IMR-90 (cell line): ENCODE results near the gene TMF1. TPM values are rescaled to one million over a fixed set of nuclear protein-coding genes. Genes with fewer than 3 reads are reported as not detected.

Experiments
- ATAC-seq: fragments of 200-7000 bp; cut with Tn5 transposase; 2 replicates; pipeline ENCODE4 v1.9.1; 2020; ENCODE audit warnings: low read depth, mild to moderate bottlenecking, moderate library complexity
- BruUV-seq: library from RNA; stranded (reverse); fragments of 400-500 nt; replicated peaks from 2 replicates; lab custom pipeline; 2021; lab: Mats Ljungman, UMichigan
- CTCF ChIA-PET: fragments of 300-600 bp; formaldehyde crosslinking; extraction: SDS; loops from one replicate; lab custom pipeline; 2021; ENCODE audit warnings: antibody characterized with exemption; lab: Yijun Ruan, JAX
- POLR2A ChIA-PET: fragments of 300-600 bp; sonication (Branson Sonifier 250); formaldehyde crosslinking; loops from one replicate; lab custom pipeline; 2022; ENCODE audit warnings: antibody characterized with exemption; ENCODE audit not compliant: unreplicated experiment; lab: Charles Lee
- DNase-seq: peaks from one replicate; pipeline ENCODE4 v3.0.0; 2013
- H2AFZ ChIP-seq: replicated peaks from 2 replicates; pipeline ENCODE3; 2013; ENCODE audit warnings: low read length, mild to moderate bottlenecking; ENCODE audit not compliant: poor library complexity
- H2AK5ac ChIP-seq: 2 replicates; pipeline ENCODE4 v1.6.1; 2013; ENCODE audit warnings: low read depth, low read length, inconsistent platforms
- H2AK9ac ChIP-seq: replicated peaks from 2 replicates; pipeline ENCODE3; 2013; ENCODE audit warnings: mild to moderate bottlenecking, low read depth, low read length, moderate library complexity; ENCODE audit not compliant: poor library complexity
- H2BK120ac ChIP-seq: 2 replicates; pipeline ENCODE4 v1.6.1; 2013; ENCODE audit warnings: low read depth, low read length, inconsistent platforms
- H2BK15ac ChIP-seq: 3 replicates; pipeline ENCODE4 v1.6.1; 2013; ENCODE audit warnings: low read depth, low read length, inconsistent platforms
- H2BK20ac ChIP-seq: 2 replicates; pipeline ENCODE4 v1.6.1; 2013; ENCODE audit warnings: low read depth, mild to moderate bottlenecking, inconsistent platforms, low read length, moderate library complexity
- H2BK5ac ChIP-seq: 2 replicates; pipeline ENCODE4 v1.6.1; 2013; ENCODE audit warnings: mild to moderate bottlenecking, low read depth, low read length, inconsistent platforms; ENCODE audit not compliant: poor library complexity, severe bottlenecking
- H3K14ac ChIP-seq: replicated peaks from 2 replicates; pipeline ENCODE4 v1.6.1; 2013; ENCODE audit warnings: low read depth, low read length, inconsistent platforms
- H3K18ac ChIP-seq: 2 replicates; pipeline ENCODE4 v1.6.1; 2013; ENCODE audit warnings: low read depth, low read length, control low read depth
- H3K23ac ChIP-seq: 2 replicates; pipeline ENCODE4 v1.6.1; 2013; ENCODE audit warnings: low read depth, low read length, inconsistent platforms
- H3K27ac ChIP-seq: 2 replicates; pipeline ENCODE4 v1.5.1; 2013; ENCODE audit warnings: mild to moderate bottlenecking, control low read depth, low read length; ENCODE audit not compliant: insufficient read depth
- H3K27me3 ChIP-seq: 2 replicates; pipeline ENCODE4 v1.6.1; 2013; ENCODE audit warnings: low read length; ENCODE audit not compliant: control insufficient read depth, insufficient read depth
- H3K36me3 ChIP-seq: 2 replicates; pipeline ENCODE4 v1.6.1; 2013; ENCODE audit warnings: low read length, mixed read lengths; ENCODE audit not compliant: control insufficient read depth, insufficient read depth
- H3K4ac ChIP-seq: 2 replicates; pipeline ENCODE4 v1.6.1; 2013; ENCODE audit warnings: low read depth, low read length, inconsistent platforms
- H3K4me1 ChIP-seq: 2 replicates; pipeline ENCODE4 v1.6.1; 2013; ENCODE audit warnings: low read length, mixed read lengths; ENCODE audit not compliant: control insufficient read depth, insufficient read depth
- H3K4me2 ChIP-seq: 2 replicates; pipeline ENCODE4 v1.6.1; 2013; ENCODE audit warnings: low read depth, mild to moderate bottlenecking, control low read depth, low read length, moderate library complexity
- H3K4me3 ChIP-seq: 2 replicates; pipeline ENCODE4 v1.5.1; 2013; ENCODE audit warnings: low read depth, mild to moderate bottlenecking, control low read depth, low read length, moderate library complexity; ENCODE audit not compliant: insufficient read depth
- H3K56ac ChIP-seq: 2 replicates; pipeline ENCODE4 v1.6.1; 2013; ENCODE audit warnings: low read length, inconsistent platforms; ENCODE audit not compliant: insufficient read depth; ENCODE audit errors: extremely low read depth
- H3K79me1 ChIP-seq, 2 experiments: 2 replicates each; pipeline ENCODE4 v1.6.1; 2013; ENCODE audit warnings: low read length in 2 of 2, inconsistent platforms in 1 of 2, low read depth in 1 of 2
- H3K9ac ChIP-seq: 2 replicates; pipeline ENCODE4 v1.6.1; 2013; ENCODE audit warnings: low read depth, low read length, control low read depth
- H3K9me1 ChIP-seq: 2 replicates; pipeline ENCODE4 v1.6.1; 2013; ENCODE audit warnings: low read length, inconsistent platforms; ENCODE audit not compliant: insufficient read depth
- H3K9me3 ChIP-seq: 2 replicates; pipeline ENCODE4 v1.6.1; 2013; ENCODE audit warnings: low read length; ENCODE audit not compliant: control insufficient read depth, insufficient read depth
- H4K20me1 ChIP-seq: 2 replicates; pipeline ENCODE4 v1.6.1; 2013; ENCODE audit warnings: low read length, inconsistent platforms; ENCODE audit not compliant: insufficient read depth
- H4K5ac ChIP-seq: 2 replicates; pipeline ENCODE4 v1.6.1; 2013; ENCODE audit warnings: mild to moderate bottlenecking, low read depth, low read length, control low read depth
- H4K8ac ChIP-seq, 2 experiments: 2 replicates each; pipeline ENCODE4 v1.6.1; 2013; ENCODE audit warnings: low read depth in 2 of 2, low read length in 2 of 2, control low read depth in 1 of 2, inconsistent platforms in 1 of 2
- H4K91ac ChIP-seq: 2 replicates; pipeline ENCODE4 v1.6.1; 2013; ENCODE audit warnings: low read depth, low read length, inconsistent platforms; ENCODE audit not compliant: insufficient read depth
- BHLHE40 ChIP-seq: fragments of 150-350 bp; IDR thresholded peaks from 2 replicates; pipeline ENCODE4 v1.6.1; 2016; ENCODE audit warnings: mild to moderate bottlenecking, low read depth, low read length
- CEBPB ChIP-seq: IDR thresholded peaks from 2 replicates; pipeline ENCODE4 v1.6.1; 2012; ENCODE audit warnings: low read depth, low read length, improper control_type of control experiment
- FOS ChIP-seq: fragments of 150-350 bp; IDR thresholded peaks from 2 replicates; pipeline ENCODE4 v1.6.1; 2016; ENCODE audit warnings: low read depth, low read length
- MAFK ChIP-seq: IDR thresholded peaks from 2 replicates; pipeline ENCODE4 v1.6.1; 2012; ENCODE audit warnings: low read depth, low read length, improper control_type of control experiment
- MXI1 ChIP-seq: IDR thresholded peaks from 2 replicates; pipeline ENCODE4 v1.6.1; 2012; ENCODE audit warnings: low read depth, mild to moderate bottlenecking, low read length, moderate library complexity, borderline replicate concordance
- NFE2L2 ChIP-seq: fragments of 150-350 bp; IDR thresholded peaks from 2 replicates; pipeline ENCODE4 v1.6.1; 2016; ENCODE audit warnings: low read depth, mild to moderate bottlenecking, low read length
- POLR2A ChIP-seq: IDR thresholded peaks from 2 replicates; pipeline ENCODE4 v1.6.1; 2012; ENCODE audit warnings: mild to moderate bottlenecking, low read depth, low read length
- RAD21 ChIP-seq: IDR thresholded peaks from 2 replicates; pipeline ENCODE4 v1.6.1; 2012; ENCODE audit warnings: low read length, improper control_type of control experiment
- RCOR1 ChIP-seq: IDR thresholded peaks from 2 replicates; pipeline ENCODE4 v1.6.1; 2012; ENCODE audit warnings: mild to moderate bottlenecking, low read length, improper control_type of control experiment; ENCODE audit not compliant: insufficient replicate concordance
- RFX5 ChIP-seq: IDR thresholded peaks from 2 replicates; pipeline ENCODE4 v1.8.0; 2012; ENCODE audit warnings: low read depth, mild to moderate bottlenecking, low read length, moderate library complexity
- WGBS, 2 experiments: methylation state at CpG; one replicate each; pipeline versions ENCODE4 v1.1.5 to v1.1.7; 2013; ENCODE audit warnings: missing lambda C conversion rate in 2 of 2; ENCODE audit not compliant: insufficient read length in 1 of 2; ENCODE audit errors: extremely low coverage in 2 of 2; 5-methylcytosine and 5-hydroxymethylcytosine counted together
- dilution Hi-C: fragments of 300-500 bp; cut with HindIII; formaldehyde crosslinking; loops from one replicate; pipeline ENCODE4 v1.14.3; 2018; ENCODE audit warnings: low sequenced_read_pairs; ENCODE audit not compliant: unreplicated experiment
- in situ Hi-C: fragments of 300-500 bp; cut with MboI; formaldehyde crosslinking; loops from 3 replicates; pipeline ENCODE4 v1.14.3; 2019; ENCODE audit warnings: low sequenced_read_pairs, inconsistent platforms, mixed read lengths
- intact Hi-C: fragments of 100-400 bp; cut with micrococcal nuclease; formaldehyde crosslinking; loops from 2 replicates; pipeline ENCODE4 v1.10.0; 2022
- polyA plus RNA-seq, 3 experiments: library from polyadenylated mRNA; depleted of rRNA; stranded (reverse); fragments of >200 nt; gene quantifications; 2 replicates each; pipeline ENCODE4 v1.2.3, GENCODE V29; 2012; ENCODE audit warnings: low replicate concordance in 1 of 3
- total RNA-seq: library from RNA; depleted of rRNA; stranded (reverse); fragments of >200 nt; gene quantifications from 2 replicates; pipeline ENCODE4 v1.2.3, GENCODE V29; 2012
- TF ChIP-seq, protein P1 (sequence below): fragments of 150-350 bp; IDR thresholded peaks from 2 replicates; pipeline ENCODE4 v1.6.1; 2016; ENCODE audit warnings: low read depth, mild to moderate bottlenecking, low read length, moderate library complexity, borderline replicate concordance

TMF1 gene
- total and polyA plus RNA-seq, 2 of the 4 experiments (the other 2 are of a cell fraction): 12.4 to 39.1 TPM

- TF ChIP-seq MXI1: no peak
Observed at GRCh38 chr3:69011096-69011730, 40.9 kb downstream of the TMF1 start (continued).

GRCh38 chr3:69009559-69010410 is 42.3 kb downstream of the TMF1 start:
- Histone ChIP-seq H3K14ac (no peak overlapping the region), H3K9me3 (no peaks in the 10 kb centered on the region), H2AFZ (no peak overlapping the region), H2AK9ac (no peak overlapping the region), H3K79me1 (peaks cover 12 to 39% of the 10 kb centered on the region in 2 experiments), H3K4me3 (no peak overlapping the region), H3K9ac (no peak overlapping the region), H3K4me1 (peaks cover 10% of the 10 kb centered on the region), H3K18ac (no peak overlapping the region), H2BK120ac (peak overlapping the region; percentile 25; the same call in 1 of the 2 replicates), H2BK5ac (peak overlapping the region; percentile 67), H4K20me1 (no peaks in the 10 kb centered on the region), H2BK20ac (no peak overlapping the region), H3K4me2 (no peak overlapping the region), H3K9me1 (peaks cover 7% of the 10 kb centered on the region), H4K91ac (no peak overlapping the region), H3K36me3 (peaks cover 16% of the 10 kb centered on the region), H3K4ac (no peak overlapping the region; the same call in 1 of the 2 replicates), H4K8ac (peak overlapping the region in 1 of 2 experiments; percentile 36; a peak in 1 of 4 replicates), H2BK15ac (no peak overlapping the region), H3K27me3 (no peaks in the 10 kb centered on the region), H3K23ac (0 out of 2 replicates have a peak overlapping the region, but pooled peaks have one; percentile 20), H4K5ac (no peak overlapping the region), H2AK5ac (no peak overlapping the region), H3K27ac (peak overlapping the region; percentile 24; the same call in 1 of the 2 replicates), H3K56ac (no peak overlapping the region)
- ChIA-PET CTCF (no interaction called here), POLR2A (no interaction called here)
- in situ Hi-C loops: no loop called here
- ATAC-seq (peak; percentile 27), DNase-seq (peak; percentile 92)
- dilution Hi-C loops: no loop called here
- intact Hi-C loops: no loop called here
- no peak for TF ChIP-seq NFE2L2
- no peak for TF ChIP-seq FOS
- no peak for TF ChIP-seq MXI1
- TF ChIP-seq, protein P1, sequence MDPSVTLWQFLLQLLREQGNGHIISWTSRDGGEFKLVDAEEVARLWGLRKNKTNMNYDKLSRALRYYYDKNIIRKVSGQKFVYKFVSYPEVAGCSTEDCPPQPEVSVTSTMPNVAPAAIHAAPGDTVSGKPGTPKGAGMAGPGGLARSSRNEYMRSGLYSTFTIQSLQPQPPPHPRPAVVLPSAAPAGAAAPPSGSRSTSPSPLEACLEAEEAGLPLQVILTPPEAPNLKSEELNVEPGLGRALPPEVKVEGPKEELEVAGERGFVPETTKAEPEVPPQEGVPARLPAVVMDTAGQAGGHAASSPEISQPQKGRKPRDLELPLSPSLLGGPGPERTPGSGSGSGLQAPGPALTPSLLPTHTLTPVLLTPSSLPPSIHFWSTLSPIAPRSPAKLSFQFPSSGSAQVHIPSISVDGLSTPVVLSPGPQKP: no peak
- TF ChIP-seq CEBPB: peak; percentile 91
- no peak for TF ChIP-seq RFX5
- no peak for TF ChIP-seq RAD21
- TF ChIP-seq MAFK: peak; percentile 26; the same call in 1 of the 2 replicates
- TF ChIP-seq POLR2A: no peak
- TF ChIP-seq RCOR1: no peak
- no peak for TF ChIP-seq BHLHE40
- WGBS, 2 experiments: no CpG with 5 or more reads among the region's 3 CpGs
- no TSS peak for BruUV-seq
